ENCODE data around the gene ITPR3.
"Not testable (repeated sequence)": the region's sequence is repeated elsewhere in the genome, so short reads cannot be mapped to it uniquely, and the experiment has no call there.

ITPR3 gene

GRCh38 chr6:33622456-33623431 lies 1.6 kb downstream of the ITPR3 start:
- no peaks in the 10 kb centered on the region for H3K9me3 ChIP-seq
- H3K36me3 ChIP-seq, result no peaks in the 10 kb centered on the region
- no peak for DNase-seq
- H3K4me3 ChIP-seq (ENCODE audit: low read depth, low read length), result no peak overlapping the region
- TF ChIP-seq, protein P1, sequence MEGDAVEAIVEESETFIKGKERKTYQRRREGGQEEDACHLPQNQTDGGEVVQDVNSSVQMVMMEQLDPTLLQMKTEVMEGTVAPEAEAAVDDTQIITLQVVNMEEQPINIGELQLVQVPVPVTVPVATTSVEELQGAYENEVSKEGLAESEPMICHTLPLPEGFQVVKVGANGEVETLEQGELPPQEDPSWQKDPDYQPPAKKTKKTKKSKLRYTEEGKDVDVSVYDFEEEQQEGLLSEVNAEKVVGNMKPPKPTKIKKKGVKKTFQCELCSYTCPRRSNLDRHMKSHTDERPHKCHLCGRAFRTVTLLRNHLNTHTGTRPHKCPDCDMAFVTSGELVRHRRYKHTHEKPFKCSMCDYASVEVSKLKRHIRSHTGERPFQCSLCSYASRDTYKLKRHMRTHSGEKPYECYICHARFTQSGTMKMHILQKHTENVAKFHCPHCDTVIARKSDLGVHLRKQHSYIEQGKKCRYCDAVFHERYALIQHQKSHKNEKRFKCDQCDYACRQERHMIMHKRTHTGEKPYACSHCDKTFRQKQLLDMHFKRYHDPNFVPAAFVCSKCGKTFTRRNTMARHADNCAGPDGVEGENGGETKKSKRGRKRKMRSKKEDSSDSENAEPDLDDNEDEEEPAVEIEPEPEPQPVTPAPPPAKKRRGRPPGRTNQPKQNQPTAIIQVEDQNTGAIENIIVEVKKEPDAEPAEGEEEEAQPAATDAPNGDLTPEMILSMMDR (IDR thresholded peaks at IDR 0.05; ENCODE audit: low read depth, low read length), result no peak
- peaks cover 30% of the 10 kb centered on the region for H3K27me3 ChIP-seq
- H3K4me1 ChIP-seq, result no peaks in the 10 kb centered on the region

GRCh38 chr6:33623895-33624381 lies 2.8 kb downstream of the ITPR3 start:
- Histone ChIP-seq H3K36me3 (no peaks in the 10 kb centered on the region), H3K27me3 (peaks cover 30% of the 10 kb centered on the region), H3K4me1 (no peaks in the 10 kb centered on the region), H3K9me3 (no peaks in the 10 kb centered on the region), H3K4me3 (ENCODE audit: low read depth, low read length) (no peak overlapping the region)
- TF ChIP-seq, protein P1 (IDR thresholded peaks at IDR 0.05; ENCODE audit: low read depth, low read length), result no peak
- DNase-seq, result no peak

DNA sequence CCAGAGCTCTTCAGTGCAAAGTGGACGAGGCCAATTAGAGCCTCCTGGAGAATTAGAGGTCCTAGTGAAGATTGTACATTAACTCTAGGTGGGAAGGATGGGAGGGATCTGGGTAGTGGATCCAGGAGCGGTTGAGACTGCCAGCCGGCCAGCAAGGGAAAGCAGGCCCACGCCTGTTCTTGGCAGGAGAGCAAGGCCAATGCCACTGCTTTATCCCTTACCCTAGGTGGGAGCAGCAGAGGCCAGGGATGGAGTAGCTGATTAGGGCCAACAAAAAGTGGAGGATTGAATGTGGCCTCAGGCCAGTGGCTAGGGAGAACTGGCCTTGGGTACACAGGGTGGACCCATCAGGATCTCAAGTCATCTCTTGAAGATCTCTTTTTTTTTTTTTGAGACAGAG lies 3.7 kb downstream of the ITPR3 start:
- H3K27me3 ChIP-seq, result peaks cover 27% of the 10 kb centered on the region
- no peaks in the 10 kb centered on the region for H3K36me3 ChIP-seq
- DNase-seq, result no peak
- TF ChIP-seq, protein P1 (IDR thresholded peaks at IDR 0.05; ENCODE audit: low read depth, low read length), result no peak
- no peak overlapping the region for H3K4me3 ChIP-seq (ENCODE audit: low read depth, low read length)
- H3K9me3 ChIP-seq, result no peaks in the 10 kb centered on the region
- H3K4me1 ChIP-seq, result no peaks in the 10 kb centered on the region

DNA sequence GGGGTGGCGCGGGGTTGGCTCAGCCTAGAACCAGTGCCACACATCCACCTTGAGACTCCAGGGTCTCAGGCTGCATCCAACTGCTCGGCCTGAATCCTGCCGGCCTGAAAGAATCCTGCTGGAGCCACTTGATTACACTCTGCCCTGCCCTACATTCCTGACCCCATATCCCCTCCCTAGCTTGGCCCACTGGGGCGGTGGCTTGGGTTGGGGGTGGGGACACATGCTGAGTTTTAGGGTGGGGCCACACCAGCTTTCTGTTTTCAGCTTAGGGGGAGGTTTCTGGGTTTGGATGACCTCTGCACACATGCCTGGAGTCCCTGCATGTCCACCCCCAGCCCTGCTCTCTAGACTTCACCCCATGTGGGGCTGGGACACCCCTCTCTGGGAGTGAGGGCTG lies 6.8 kb downstream of the ITPR3 start:
- Histone ChIP-seq H3K4me1 (no peaks in the 10 kb centered on the region), H3K36me3 (no peaks in the 10 kb centered on the region), H3K27me3 (no peaks in the 10 kb centered on the region), H3K9me3 (no peaks in the 10 kb centered on the region), H3K4me3 (ENCODE audit: low read depth, low read length) (no peak overlapping the region)
- TF ChIP-seq, protein P1 (IDR thresholded peaks at IDR 0.05; ENCODE audit: low read depth, low read length), result no peak
- DNase-seq, result no peak

DNA sequence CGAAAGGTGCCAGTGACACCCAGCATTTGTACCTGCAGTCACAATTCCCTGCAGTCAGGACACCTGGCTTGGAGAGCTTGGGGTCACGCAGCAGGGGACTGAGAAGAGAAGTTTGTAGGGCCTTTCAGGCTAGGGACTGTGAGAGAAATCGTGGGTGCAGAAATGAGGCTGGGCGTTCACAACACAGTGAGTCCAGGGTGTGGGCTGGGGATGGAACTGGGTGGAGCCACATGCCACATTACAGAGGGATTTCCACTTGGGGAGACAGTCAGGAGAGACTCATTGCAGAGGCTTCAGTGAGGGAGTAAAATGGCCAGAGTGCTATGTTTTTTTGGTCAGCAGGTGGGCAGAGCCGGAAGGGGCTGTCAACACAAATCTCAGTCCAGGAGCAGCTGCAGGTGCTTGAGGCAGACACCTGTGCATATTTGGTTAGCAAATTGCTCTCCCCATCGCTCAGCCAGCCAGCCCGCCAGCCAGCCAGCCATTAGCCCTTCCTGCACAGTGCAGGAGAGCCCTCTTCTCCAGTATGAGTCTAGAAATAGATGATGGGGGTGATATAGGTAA lies 7.4 kb downstream of the ITPR3 start:
- DNase-seq, result no peak
- Histone ChIP-seq H3K4me3 (ENCODE audit: low read depth, low read length) (no peak overlapping the region), H3K27me3 (no peaks in the 10 kb centered on the region), H3K36me3 (no peaks in the 10 kb centered on the region), H3K4me1 (no peaks in the 10 kb centered on the region), H3K9me3 (no peaks in the 10 kb centered on the region)
- TF ChIP-seq, protein P1 (IDR thresholded peaks at IDR 0.05; ENCODE audit: low read depth, low read length), result no peak

GRCh38 chr6:33630014-33630413 lies 8.9 kb downstream of the ITPR3 start:
- Histone ChIP-seq H3K36me3 (no peaks in the 10 kb centered on the region), H3K9me3 (no peaks in the 10 kb centered on the region), H3K4me3 (ENCODE audit: low read depth, low read length) (no peak overlapping the region), H3K4me1 (peaks cover 6% of the 10 kb centered on the region), H3K27me3 (peaks cover 12% of the 10 kb centered on the region)
- DNase-seq, result no peak
- TF ChIP-seq, protein P1 (IDR thresholded peaks at IDR 0.05; ENCODE audit: low read depth, low read length), result no peak

DNA sequence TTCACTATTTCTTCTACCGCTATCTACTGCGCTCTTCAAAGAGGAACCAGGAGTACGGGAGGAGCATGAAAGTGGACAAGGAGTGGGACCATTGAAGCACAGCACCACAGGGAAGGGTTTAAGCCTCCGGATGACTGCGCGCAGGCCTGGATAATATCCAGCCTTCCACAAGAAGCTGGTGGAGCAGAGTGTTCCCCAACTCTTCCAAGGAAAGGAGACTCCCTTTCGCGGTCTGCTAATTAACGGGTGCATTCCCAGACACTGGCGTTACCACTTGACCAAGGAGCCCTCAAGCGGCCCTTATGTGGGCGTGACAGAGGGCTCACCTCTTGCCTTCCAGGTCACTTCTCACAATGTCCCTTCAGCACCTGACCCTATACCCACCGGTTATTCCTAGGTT lies 10.4 kb downstream of the ITPR3 start:
- H3K36me3 ChIP-seq, result not testable (repeated sequence)

More for the DNA sequence above, 10.4 kb downstream of the ITPR3 start:
- not testable (repeated sequence) for DNase-seq; H3K4me1 ChIP-seq; H3K4me3 ChIP-seq (ENCODE audit: low read depth, low read length); H3K9me3 ChIP-seq
- H3K27me3 ChIP-seq, result peaks cover 12% of the 10 kb centered on the region

Measured in BE2C (cell line).